ENCODE measurements around the gene DRAM1.
A peak's percentile ranks its signal among the peaks of the same experiment; 100 is the strongest.

The DRAM1 gene

DNA sequence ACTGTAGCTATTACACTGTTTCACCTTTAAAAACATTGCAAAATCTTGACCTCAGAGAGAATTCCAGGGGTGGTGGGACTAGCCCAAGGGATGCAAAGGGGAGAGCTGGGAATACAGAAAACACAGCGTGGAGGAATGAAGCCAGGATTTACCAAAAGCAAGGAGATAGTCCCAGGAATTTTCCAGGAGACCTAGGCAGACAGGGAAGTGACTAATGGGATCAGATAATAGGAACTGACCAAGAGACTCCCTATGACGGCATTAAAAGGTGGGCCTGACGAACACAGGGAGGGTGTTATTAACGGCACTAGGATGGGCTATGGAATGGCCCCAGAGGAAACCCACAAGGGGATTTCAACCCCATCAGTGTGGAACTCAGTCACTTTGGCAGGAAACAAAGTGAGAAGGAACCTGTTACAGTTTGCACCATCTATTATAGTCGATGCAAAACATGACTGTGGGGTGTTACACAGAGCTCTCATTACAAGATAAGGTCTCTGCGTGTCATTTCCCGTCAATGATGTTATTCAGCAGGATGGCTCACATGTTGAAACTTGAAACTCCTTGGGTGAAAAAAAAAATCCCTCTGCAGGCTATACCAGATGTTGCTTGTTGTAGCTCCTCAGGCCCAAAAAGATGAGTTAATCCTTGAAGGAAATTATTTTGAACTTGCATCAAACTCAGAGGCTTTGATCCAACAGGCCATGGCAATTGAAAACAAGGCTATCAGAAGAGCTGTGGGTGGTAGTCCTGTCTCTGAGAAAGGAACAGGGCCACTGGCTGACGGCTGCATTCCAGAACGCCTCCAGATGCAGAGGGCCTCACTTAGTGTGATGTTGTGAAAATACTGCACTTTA, 58.7 kb downstream of the DRAM1 start:
- TF ChIP-seq, protein P1, sequence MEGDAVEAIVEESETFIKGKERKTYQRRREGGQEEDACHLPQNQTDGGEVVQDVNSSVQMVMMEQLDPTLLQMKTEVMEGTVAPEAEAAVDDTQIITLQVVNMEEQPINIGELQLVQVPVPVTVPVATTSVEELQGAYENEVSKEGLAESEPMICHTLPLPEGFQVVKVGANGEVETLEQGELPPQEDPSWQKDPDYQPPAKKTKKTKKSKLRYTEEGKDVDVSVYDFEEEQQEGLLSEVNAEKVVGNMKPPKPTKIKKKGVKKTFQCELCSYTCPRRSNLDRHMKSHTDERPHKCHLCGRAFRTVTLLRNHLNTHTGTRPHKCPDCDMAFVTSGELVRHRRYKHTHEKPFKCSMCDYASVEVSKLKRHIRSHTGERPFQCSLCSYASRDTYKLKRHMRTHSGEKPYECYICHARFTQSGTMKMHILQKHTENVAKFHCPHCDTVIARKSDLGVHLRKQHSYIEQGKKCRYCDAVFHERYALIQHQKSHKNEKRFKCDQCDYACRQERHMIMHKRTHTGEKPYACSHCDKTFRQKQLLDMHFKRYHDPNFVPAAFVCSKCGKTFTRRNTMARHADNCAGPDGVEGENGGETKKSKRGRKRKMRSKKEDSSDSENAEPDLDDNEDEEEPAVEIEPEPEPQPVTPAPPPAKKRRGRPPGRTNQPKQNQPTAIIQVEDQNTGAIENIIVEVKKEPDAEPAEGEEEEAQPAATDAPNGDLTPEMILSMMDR (IDR thresholded peaks at IDR 0.05; ENCODE audit: low read depth, low read length) = no peak
- peak; percentile 87 for DNase-seq (ENCODE audit: extremely low read depth, low read depth)

DNA sequence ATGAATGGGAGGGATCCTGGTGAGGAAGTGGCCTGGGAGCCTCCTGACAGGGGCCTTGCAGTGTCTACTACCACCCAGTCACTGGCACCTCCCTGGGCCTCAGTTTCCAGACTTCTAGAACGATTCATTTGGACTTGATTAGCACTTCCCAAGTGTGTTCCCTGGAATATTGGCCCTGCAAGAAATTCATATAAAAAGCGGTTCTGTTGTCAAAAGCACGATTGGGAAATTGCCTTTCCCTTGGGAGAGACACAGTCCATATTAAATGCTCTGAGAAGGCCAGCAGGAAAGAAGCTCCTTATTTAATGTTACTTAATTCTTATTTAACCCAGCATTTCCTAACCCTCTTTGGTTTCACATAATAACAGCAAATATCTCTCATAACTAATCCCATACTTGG, 61.9 kb downstream of the DRAM1 start:
- no peak for DNase-seq (ENCODE audit: extremely low read depth, low read depth)
- TF ChIP-seq, protein P1 (IDR thresholded peaks at IDR 0.05; ENCODE audit: low read depth, low read length) = no peak

DNA sequence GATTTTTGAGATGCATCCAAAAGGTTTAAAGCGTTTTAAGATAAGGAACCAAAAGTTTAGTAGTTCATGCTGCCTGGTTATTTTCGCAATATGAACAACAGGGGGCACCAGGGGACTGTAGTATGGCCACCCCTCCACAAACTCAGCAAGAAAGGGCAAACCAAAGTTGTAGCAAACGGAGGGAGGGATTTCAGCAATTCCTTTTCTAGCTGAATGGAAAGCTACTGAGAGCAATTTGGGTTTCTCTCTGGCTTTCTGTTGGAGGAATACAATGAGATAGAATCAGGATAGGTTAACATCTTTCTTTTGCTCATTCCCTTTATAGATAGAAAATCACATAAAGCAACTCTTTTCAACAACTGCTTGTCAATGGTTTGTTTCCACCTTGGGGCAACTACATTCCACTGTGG, 62.5 kb downstream of the DRAM1 start:
- TF ChIP-seq, protein P1 (IDR thresholded peaks at IDR 0.05; ENCODE audit: low read depth, low read length) = peak; percentile 85

DNA sequence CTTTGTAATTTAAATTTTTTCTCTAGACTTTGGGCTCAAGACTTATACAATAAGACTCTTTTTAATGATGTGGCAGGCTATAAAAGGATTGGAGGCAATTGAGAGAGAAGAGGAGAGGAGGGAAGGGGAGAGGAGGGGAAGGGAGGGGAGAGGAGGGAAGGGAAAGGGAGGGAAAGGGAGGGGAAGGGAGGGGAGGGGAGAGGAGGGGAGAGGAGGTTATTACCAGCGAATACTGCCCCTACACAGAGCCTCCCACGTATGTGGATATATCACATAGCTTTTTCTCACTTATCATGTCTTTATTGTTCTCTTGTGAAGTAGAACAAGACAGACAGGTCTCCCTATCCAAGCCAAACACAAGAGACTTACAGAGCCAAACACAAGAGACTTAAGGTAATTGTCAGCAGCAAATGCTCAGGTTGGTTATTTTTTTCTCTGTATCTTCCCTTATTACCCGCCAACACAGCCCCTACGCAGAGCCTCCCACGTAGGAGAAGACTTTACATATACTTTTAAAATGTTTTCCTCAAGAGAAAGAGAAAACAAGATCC, 63.1 kb downstream of the DRAM1 start:
- no peak for DNase-seq (ENCODE audit: extremely low read depth, low read depth)
- TF ChIP-seq, protein P1 (IDR thresholded peaks at IDR 0.05; ENCODE audit: low read depth, low read length) = no peak

More for the DNA sequence above, 62.5 kb downstream of the DRAM1 start:
- peak; percentile 71 for DNase-seq (ENCODE audit: extremely low read depth, low read depth)

DNA sequence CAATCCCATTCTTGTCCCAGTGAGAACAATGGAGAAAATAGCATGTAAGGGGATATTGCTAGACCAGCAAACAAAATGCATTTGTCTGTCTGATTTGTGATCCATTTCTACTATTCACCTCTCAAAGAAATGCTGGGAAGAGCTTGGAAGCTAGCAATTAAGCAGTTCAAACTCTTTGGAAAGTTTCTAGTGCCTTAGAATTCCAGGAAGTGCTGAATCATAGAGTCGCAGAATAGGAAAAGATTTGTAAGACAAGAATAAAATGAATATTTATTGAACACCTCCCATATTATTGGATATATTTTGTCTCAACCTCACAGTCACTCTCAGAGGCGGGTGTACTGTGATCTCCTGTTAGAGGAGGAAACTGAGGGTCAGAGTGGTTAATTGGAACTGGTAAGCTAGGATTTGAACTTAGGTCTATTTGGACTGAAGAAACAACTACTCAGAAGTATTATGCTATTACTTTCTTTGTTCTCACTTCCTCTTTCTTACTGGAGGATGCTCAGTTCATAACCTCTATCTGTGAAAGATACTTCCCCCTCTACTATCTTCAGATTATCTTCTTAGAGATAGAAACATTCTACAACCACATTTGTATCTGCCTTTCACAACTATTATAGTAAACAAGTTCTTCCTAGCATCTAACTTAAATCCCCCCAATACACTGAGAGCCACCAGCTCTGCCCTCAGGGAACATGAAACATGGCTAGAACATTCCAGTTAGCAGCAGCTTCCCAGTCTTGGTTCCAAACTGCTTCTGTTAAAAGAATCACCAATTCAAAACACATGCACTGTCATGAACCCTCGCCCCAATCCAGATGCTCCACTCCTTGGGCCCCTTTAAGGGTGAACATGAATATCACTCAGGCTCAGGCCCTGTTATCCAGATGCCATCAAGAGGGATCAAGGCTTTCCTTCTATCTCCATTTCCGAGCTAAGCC, 64.2 kb downstream of the DRAM1 start:
- TF ChIP-seq, protein P1 (IDR thresholded peaks at IDR 0.05; ENCODE audit: low read depth, low read length) = no peak
- DNase-seq (ENCODE audit: extremely low read depth, low read depth) = no peak

DNA sequence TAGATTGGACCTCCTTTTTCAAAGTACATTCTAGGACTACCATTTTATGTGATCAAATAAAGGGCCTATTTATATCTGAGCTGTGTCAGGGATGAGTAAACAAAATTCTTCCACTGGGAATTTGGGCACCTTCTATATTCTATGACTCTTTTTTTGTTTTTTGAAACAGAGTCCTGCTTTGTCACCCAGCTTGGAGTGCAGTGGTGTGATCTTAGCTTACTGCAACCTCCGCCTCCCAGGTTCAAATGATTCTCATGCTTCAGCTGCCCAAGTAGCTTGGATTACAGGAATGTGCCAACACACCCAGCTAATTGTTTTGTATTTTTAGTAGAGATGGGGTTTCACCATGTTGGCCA, 64.8 kb downstream of the DRAM1 start:
- TF ChIP-seq, protein P1 (IDR thresholded peaks at IDR 0.05; ENCODE audit: low read depth, low read length) = no peak
- DNase-seq (ENCODE audit: extremely low read depth, low read depth) = no peak

Data from AG09319 (cell line).